NCI-H2227 treated with DMSO at 0.1 percent for 48 hours (cell line): Measurements from ENCODE around the gene SETD5.
"Not testable (repeated sequence)": the region's sequence is repeated elsewhere in the genome, so short reads cannot be mapped to it uniquely, and the experiment has no call there.

Source experiments
- DNase-seq: peaks from one replicate; lab custom pipeline; 2025; lab: John Stamatoyannopoulos, UW

SETD5 gene

GRCh38 chr3:9467451-9467850, 70.0 kb downstream of the SETD5 start:
- no peak for DNase-seq

- no peak for DNase-seq
These were observed 71.0 kb downstream of the SETD5 start for GRCh38 chr3:9468460-9468859.

DNA sequence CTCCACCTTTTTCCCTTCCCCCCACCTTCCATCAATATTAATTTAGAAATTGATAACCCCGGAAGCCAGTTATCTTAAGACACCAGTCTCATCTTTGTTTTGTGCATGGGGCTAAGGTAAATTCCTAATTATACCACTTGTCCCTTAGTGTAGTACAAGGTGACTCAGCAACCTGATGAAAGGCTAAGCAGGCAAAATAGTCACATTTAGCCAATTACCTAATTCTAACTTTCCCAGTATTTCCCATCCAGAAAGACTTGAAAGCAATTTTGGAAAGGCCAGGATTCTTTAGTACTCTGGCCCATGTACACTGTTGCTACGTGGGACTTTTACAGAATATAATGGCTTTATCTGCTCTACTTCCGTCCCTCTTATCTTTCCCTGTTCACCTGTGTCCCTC, 72.6 kb downstream of the SETD5 start:
- no peak for DNase-seq

GRCh38 chr3:9473496-9474065, 76.2 kb downstream of the SETD5 start:
- no peak for DNase-seq

DNA sequence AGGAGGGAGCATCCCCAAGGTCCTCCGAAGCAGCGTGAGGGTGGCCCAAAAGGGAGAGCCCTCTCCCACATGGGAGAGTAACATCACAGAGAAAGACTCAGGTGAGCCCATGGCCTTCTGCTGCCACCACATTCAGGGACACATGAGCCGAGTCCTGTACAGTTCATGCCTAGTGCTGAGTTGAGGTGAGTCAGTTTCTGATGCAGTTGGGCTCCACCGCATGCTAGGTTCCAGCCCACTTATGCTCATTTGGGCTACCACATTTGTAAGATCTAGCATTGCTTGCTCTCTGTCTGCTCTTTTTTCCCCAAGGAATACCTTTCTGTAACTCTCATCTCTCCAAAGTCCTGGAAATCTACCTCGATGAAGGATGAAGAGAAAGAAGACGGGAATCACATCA, 77.1 kb downstream of the SETD5 start:
- DNase-seq: no peak

DNA sequence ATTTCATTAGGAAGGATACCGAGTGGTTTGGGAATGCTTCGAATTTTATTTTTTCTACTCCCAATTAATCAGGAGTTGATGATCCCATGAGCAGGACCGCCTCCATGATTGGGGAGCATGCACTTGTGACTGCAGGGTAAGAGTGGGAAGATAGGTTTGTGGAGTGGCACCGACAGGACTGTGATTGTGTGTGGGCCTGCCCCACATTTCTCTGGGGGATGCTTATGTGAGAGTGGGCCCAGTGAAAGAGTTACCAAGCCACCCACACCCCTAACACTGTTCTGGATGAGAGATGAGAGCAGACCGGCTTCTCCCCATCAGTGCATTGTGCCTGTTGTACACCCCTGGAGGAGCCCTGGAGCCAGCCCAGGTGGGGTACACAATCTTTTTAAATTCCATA, 79.5 kb downstream of the SETD5 start:
- DNase-seq: no peak

GRCh38 chr3:9480265-9480664, 82.8 kb downstream of the SETD5 start:
- DNase-seq: no peak

- no peak for DNase-seq
These were observed 87.8 kb downstream of the SETD5 start for GRCh38 chr3:9485248-9485647.

- no peak for DNase-seq
These were observed 94.1 kb downstream of the SETD5 start for GRCh38 chr3:9491506-9491905.

- not testable (repeated sequence) for DNase-seq
These were observed 96.6 kb downstream of the SETD5 start for GRCh38 chr3:9494036-9494435.

GRCh38 chr3:9496893-9497292, 99.5 kb downstream of the SETD5 start:
- DNase-seq: no peak

DNA sequence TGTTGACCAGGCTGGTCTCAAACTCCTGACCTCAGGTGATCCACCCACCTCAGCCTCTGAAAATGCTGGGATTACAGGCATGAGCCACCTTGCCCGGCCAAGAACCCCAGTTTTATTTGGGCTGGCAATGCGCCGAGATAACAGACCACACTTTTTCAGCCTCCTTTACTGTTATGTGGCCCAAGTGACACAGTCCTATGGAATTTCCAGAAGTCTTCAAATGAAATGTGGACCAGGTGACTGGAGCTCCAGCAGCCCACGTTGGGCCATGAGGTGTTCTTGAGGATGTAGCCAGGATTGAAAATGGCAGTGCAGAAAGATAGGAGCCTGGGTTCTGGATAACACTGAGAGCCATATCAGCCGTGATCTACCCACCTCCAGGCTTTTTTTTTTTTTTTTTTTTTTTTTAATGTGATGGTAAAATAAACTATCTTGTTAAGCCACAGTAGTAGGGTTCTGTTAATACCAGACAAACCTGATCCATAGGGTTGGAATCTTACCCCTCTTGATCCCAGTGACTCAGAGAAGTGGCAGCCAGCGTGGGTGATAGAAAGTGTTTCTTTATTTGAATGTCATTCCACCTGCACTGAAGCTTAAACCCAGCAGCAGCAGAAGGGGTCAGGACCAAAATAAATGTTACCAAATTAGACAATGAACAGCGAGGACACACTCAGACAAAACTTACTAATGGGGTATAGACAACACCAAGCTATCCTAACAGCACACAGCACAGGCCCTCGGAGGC, 100.6 kb downstream of the SETD5 start:
- DNase-seq: no peak

- DNase-seq: no peak
These were observed 101.4 kb downstream of the SETD5 start for GRCh38 chr3:9498781-9499180.

DNA sequence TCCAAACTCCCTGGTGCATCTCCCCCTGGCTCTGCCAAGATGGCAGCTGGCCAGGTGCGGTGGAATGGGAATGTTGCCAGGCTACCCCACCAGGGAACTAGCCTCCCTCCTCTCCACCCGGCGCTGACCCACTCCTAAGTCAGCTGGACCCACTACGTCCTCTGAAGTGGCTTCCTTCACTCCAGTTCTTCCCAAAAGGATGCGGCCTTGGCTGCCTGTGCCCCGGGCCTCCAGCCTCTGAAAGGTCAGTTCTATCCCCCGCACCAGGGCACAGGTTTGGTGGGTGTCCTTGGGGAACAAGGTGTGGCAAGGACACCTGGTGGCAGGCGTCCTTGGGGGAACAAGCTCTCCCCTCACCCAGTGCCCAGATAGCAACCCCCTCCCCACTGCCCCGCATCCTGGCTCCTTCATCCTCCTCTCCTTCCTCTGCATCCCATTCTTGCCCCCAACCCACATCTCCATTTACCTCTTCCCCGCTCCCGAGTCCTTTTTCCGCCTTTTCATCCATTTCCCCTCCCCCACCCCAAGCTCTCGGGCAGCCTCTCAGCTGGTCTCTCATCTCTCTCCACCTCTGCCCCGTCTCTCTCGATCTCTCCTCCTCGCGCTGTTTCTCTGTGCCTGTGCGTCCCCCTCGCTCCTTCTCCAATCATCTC, 102.2 kb downstream of the SETD5 start:
- peak; percentile 9 for DNase-seq

GRCh38 chr3:9500108-9501050, 103.0 kb downstream of the SETD5 start:
- DNase-seq: peak; percentile 48

DNA sequence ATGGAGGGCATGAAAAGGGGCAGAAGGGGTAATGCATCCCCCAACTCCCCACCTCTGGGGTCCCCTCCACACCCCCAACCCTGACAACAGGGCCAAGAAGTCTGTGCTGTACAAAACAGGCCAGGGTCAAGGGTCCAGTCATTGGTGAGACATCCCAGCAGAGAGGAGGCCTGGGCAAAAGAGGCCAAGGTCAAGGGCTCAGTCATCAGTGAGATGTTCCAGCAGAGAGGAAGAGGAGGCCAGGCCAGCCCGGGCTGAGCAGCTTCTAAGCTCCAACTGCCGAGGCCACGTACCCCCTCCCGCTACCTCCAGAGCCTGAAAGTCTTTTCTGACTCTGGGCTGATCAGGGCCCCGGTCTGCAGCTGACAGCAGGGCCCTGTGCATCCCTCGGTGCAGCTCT, 103.8 kb downstream of the SETD5 start:
- no peak for DNase-seq

DNA sequence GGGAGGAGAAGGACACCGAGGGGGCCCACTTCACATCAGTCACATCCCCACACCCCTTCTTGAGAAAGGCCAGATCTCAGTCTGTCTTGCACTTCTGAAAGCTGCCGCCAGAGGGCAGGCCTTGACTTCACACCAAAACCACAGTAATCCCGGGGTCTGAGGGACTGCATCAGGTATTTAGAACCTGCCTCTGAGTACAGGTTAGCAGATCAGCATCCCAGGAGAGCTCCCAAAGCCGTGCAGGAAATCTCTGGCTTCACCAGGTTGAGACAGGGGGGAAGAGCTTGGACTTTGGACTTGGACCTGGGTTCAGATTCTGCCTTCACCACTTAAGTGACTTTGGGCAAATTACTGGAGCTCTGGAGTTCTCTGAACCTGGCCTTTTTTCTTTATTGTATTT, 105.9 kb downstream of the SETD5 start:
- peak; percentile 45 for DNase-seq

DNA sequence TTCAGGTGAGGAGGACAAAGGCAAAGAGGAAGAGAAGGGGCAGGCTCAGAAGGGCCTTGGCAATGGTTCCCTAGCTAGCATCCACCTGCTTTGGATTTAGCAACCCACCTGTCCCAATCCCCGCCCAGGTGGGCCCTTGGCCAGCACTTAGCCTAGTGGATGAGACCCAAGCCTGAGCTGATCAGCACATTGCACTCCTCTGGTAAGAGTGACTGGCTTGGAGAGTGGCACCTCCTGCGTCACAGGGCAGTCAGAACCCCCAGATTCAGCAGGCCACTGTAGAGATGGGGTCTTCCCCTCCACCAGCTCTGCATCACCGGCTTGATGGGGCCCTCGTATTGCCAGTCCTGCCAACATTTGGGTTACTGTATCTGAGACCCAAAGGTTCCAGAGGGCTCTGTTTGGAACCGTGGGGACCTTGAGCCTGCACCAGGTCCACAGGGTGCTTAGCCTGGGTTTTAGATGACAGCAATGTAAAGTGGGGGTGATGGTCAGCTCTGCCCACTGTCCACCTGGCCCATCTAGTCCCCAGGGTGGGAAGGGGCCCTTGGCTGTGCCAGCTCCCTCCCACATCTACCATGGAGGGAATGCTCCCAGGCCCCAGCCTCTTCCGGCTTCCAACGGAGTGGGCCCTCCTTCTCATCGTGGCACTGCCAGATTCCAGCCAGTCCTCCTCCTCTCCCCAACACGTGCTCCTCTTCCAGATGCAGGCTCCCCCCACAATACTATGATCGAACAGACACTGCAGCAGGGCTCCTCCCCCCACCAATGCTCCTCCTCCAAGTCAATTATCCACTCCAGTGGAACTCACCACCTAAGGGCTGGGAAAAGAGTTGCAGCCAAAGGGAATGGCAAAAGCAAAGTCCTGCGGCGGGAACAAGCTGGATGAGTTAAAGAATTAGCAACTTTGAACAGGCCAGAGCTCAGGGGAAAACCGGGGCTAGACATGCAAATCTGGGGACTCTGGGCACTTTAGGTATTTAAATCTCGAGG, 110.5 kb downstream of the SETD5 start:
- no peak for DNase-seq

GRCh38 chr3:9508781-9509180, 111.4 kb downstream of the SETD5 start:
- no peak for DNase-seq

DNA sequence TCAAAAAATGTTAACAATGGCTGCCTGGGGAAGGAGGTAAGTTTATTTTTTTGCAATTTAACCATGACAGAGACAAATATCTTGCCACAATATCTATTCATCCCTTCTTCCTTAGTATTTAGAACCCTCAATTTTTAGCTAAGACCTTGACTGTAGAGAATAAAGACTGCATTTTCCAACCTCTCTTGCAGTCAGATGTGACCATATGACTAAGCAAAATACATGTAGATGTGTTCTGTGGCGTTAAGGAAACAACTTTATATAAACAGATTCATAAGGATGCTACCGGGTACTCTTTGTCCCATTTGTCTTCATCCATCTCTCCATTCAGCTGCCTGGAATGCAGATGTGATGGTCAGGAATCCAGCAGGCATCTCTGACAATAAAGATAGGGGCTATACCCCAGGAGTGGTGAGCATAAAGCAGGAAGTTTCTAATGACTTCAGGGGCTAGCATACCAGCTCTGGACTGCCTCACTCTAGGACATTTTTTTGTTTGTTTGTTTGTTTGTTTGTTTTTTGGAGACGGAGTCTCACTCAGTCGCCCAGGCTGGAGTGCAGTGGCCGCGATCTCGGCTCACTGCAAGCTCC, 115.1 kb downstream of the SETD5 start:
- no peak for DNase-seq

DNA sequence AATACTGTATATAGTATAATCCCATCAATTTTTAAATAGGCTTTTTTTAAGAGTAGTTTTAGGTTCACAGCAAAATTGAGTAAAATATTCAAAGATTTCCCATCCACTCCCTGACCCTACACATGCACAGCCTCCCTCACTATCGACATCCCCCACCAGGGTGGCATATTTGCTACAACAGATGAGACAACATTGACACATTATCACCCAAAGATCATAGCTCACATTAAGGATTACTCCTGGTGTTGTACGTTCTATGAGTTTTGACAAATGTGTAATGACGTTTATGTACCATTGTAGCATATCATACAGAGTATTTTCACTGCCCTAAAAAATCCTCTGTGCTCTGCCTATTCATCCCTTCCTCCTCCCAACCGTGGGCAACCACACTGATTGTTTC, 116.9 kb downstream of the SETD5 start:
- DNase-seq: no peak
